ENCODE results near the gene DHTKD1. TPM values are rescaled to one million over a fixed set of nuclear protein-coding genes. Genes with fewer than 3 reads are reported as not detected.

DHTKD1 gene
- total and polyA plus RNA-seq, 2 donors (not counting 1 experiment from before 2014, with no cell fraction given) = 20.5 to 23.1 TPM

- H3K36me3 ChIP-seq (ENCODE audit: control insufficient read depth, insufficient read depth, low read length) = peaks cover 2% of the 10 kb centered on the region
- H3K27me3 ChIP-seq (ENCODE audit: control insufficient read depth, insufficient read depth, low read length) = no peaks in the 10 kb centered on the region
- H4K20me1 ChIP-seq (ENCODE audit: control insufficient read depth, extremely low read depth, insufficient read depth, low read length) = no peaks in the 10 kb centered on the region
- no peak overlapping the region for H3K4me2 ChIP-seq (ENCODE audit: extremely low read depth, insufficient read depth, low read length)
- H2AFZ ChIP-seq (ENCODE audit: low read length) = no peak overlapping the region
- no peak overlapping the region for H3K27ac ChIP-seq (ENCODE audit: insufficient read depth, low read length)
- H3K4me1 ChIP-seq (ENCODE audit: control insufficient read depth, extremely low read depth, insufficient read depth, low read length) = no peaks in the 10 kb centered on the region
- no peak for DNase-seq (ENCODE audit: low read depth in 2 of 2)
- no peak for TF ChIP-seq EZH2 (IDR thresholded peaks at IDR 0.05; ENCODE audit: low read length, missing control alignments)
- no peak for TF ChIP-seq CTCF (conservative IDR thresholded peaks at IDR 0.05 in 1 of 2, IDR thresholded peaks at IDR 0.05 in 1 of 2; ENCODE audit: low read depth in 1 of 2, low read length in 2 of 2)
- H3K79me2 ChIP-seq (ENCODE audit: control insufficient read depth, insufficient read depth, low read length) = peaks cover 16% of the 10 kb centered on the region
- H3K9ac ChIP-seq (ENCODE audit: insufficient read depth, low read length) = no peak overlapping the region
- no peak overlapping the region for H3K4me3 ChIP-seq (replicated peaks in 1 of 4; ENCODE audit: control extremely low read depth in 1 of 4, insufficient read depth in 1 of 4, low read depth in 3 of 4, low read length in 4 of 4)
- H3K9me3 ChIP-seq (ENCODE audit: control insufficient read depth, insufficient read depth, low read depth, low read length) = no peaks in the 10 kb centered on the region
Observed at GRCh38 chr10:12031404-12031803, 37.4 kb upstream of the DHTKD1 start.

- Histone ChIP-seq H3K4me3 (replicated peaks in 1 of 4; ENCODE audit: control extremely low read depth in 1 of 4, insufficient read depth in 1 of 4, low read depth in 3 of 4, low read length in 4 of 4) (no peak overlapping the region), H2AFZ (ENCODE audit: low read length) (no peak overlapping the region), H3K27me3 (ENCODE audit: control insufficient read depth, insufficient read depth, low read length) (no peaks in the 10 kb centered on the region), H3K9me3 (ENCODE audit: control insufficient read depth, insufficient read depth, low read depth, low read length) (no peaks in the 10 kb centered on the region), H3K9ac (ENCODE audit: insufficient read depth, low read length) (no peak overlapping the region), H3K79me2 (ENCODE audit: control insufficient read depth, insufficient read depth, low read length) (peaks cover 53% of the 10 kb centered on the region), H3K4me2 (ENCODE audit: extremely low read depth, insufficient read depth, low read length) (no peak overlapping the region), H3K36me3 (ENCODE audit: control insufficient read depth, insufficient read depth, low read length) (peaks cover 2% of the 10 kb centered on the region), H4K20me1 (ENCODE audit: control insufficient read depth, extremely low read depth, insufficient read depth, low read length) (no peaks in the 10 kb centered on the region), H3K4me1 (ENCODE audit: control insufficient read depth, extremely low read depth, insufficient read depth, low read length) (no peaks in the 10 kb centered on the region), H3K27ac (ENCODE audit: insufficient read depth, low read length) (no peak overlapping the region)
- DNase-seq (ENCODE audit: low read depth in 2 of 2) = no peak
- no peak for TF ChIP-seq CTCF (conservative IDR thresholded peaks at IDR 0.05 in 1 of 2, IDR thresholded peaks at IDR 0.05 in 1 of 2; ENCODE audit: low read depth in 1 of 2, low read length in 2 of 2)
- TF ChIP-seq EZH2 (IDR thresholded peaks at IDR 0.05; ENCODE audit: low read length, missing control alignments) = no peak
Observed at GRCh38 chr10:12036073-12036655, 32.6 kb upstream of the DHTKD1 start.

- DNase-seq (ENCODE audit: low read depth in 2 of 2) = peak; percentile 19 to 22
- Histone ChIP-seq H2AFZ (ENCODE audit: low read length) (no peak overlapping the region), H3K9me3 (ENCODE audit: control insufficient read depth, insufficient read depth, low read depth, low read length) (no peaks in the 10 kb centered on the region), H3K27ac (ENCODE audit: insufficient read depth, low read length) (peak overlapping the region; percentile 100), H3K4me2 (ENCODE audit: extremely low read depth, insufficient read depth, low read length) (peak overlapping the region; percentile 96), H3K79me2 (ENCODE audit: control insufficient read depth, insufficient read depth, low read length) (peaks cover 53% of the 10 kb centered on the region), H3K4me1 (ENCODE audit: control insufficient read depth, extremely low read depth, insufficient read depth, low read length) (peaks cover 2% of the 10 kb centered on the region), H3K4me3 (replicated peaks in 1 of 4; ENCODE audit: control extremely low read depth in 1 of 4, insufficient read depth in 1 of 4, low read depth in 3 of 4, low read length in 4 of 4) (peak overlapping the region; percentile 91 to 98 (median 96)), H3K36me3 (ENCODE audit: control insufficient read depth, insufficient read depth, low read length) (no peaks in the 10 kb centered on the region), H3K27me3 (ENCODE audit: control insufficient read depth, insufficient read depth, low read length) (no peaks in the 10 kb centered on the region), H4K20me1 (ENCODE audit: control insufficient read depth, extremely low read depth, insufficient read depth, low read length) (no peaks in the 10 kb centered on the region), H3K9ac (ENCODE audit: insufficient read depth, low read length) (peak overlapping the region; percentile 99)
- TF ChIP-seq EZH2 (IDR thresholded peaks at IDR 0.05; ENCODE audit: low read length, missing control alignments) = no peak
- no peak for TF ChIP-seq CTCF (conservative IDR thresholded peaks at IDR 0.05 in 1 of 2, IDR thresholded peaks at IDR 0.05 in 1 of 2; ENCODE audit: low read depth in 1 of 2, low read length in 2 of 2)
Observed at GRCh38 chr10:12041766-12042408, 26.9 kb upstream of the DHTKD1 start.
